GM23338 (cell line): ENCODE data around the gene IRF2. TPM values are rescaled to one million over a fixed set of nuclear protein-coding genes. Genes with fewer than 3 reads are reported as not detected.

Experiments
- ATAC-seq: fragments of 200-7000 bp; cut with Tn5 transposase; 3 replicates; pipeline ENCODE4 v1.9.1; 2020
- DNase-seq: peaks from one replicate; pipeline ENCODE4 v3.0.0-alpha.2; 2015; ENCODE audit warnings: low spot score
- H2AFZ ChIP-seq: fragments of 200-600 bp; sonication (generic); 2 replicates; pipeline ENCODE4 v1.8.0; 2016; ENCODE audit warnings: antibody characterized with exemption, mild to moderate bottlenecking, moderate library complexity
- H3F3A ChIP-seq: fragments of 200-600 bp; sonication (generic); replicated peaks from 2 replicates; pipeline ENCODE4 v1.8.0; 2017; ENCODE audit warnings: antibody characterized with exemption, mixed run types, low read depth
- H3K27ac ChIP-seq: fragments of 200-600 bp; sonication (generic); 2 replicates; pipeline ENCODE4 v1.6.1; 2016; ENCODE audit warnings: low read depth
- H3K27me3 ChIP-seq: fragments of 200-600 bp; sonication (generic); 2 replicates; pipeline ENCODE4 v1.8.0; 2016; ENCODE audit warnings: mild to moderate bottlenecking, mixed run types, moderate library complexity; ENCODE audit not compliant: insufficient read depth
- H3K36me3 ChIP-seq: fragments of 200-600 bp; sonication (generic); 2 replicates; pipeline ENCODE4 v1.8.0; 2016; ENCODE audit warnings: mild to moderate bottlenecking; ENCODE audit not compliant: insufficient read depth
- H3K4me1 ChIP-seq: fragments of 200-600 bp; sonication (generic); 2 replicates; pipeline ENCODE4 v1.8.0; 2016; ENCODE audit warnings: mild to moderate bottlenecking, moderate library complexity; ENCODE audit not compliant: insufficient read depth
- H3K4me2 ChIP-seq: fragments of 200-600 bp; sonication (generic); 2 replicates; pipeline ENCODE4 v1.7.1; 2017; ENCODE audit warnings: mixed run types
- H3K4me3 ChIP-seq: fragments of 200-600 bp; sonication (generic); 2 replicates; pipeline ENCODE4 v1.6.1; 2016; ENCODE audit warnings: mixed run types
- H3K79me2 ChIP-seq: fragments of 200-600 bp; sonication (generic); replicated peaks from 2 replicates; pipeline ENCODE4 v1.8.0; 2017; ENCODE audit warnings: mild to moderate bottlenecking; ENCODE audit not compliant: insufficient read depth
- H3K9me2 ChIP-seq: fragments of 200-600 bp; sonication (generic); 2 replicates; pipeline ENCODE4 v1.8.0; 2017; ENCODE audit not compliant: insufficient read depth
- H4K20me1 ChIP-seq: fragments of 200-600 bp; sonication (generic); replicated peaks from 2 replicates; pipeline ENCODE4 v1.8.0; 2017; ENCODE audit warnings: mild to moderate bottlenecking; ENCODE audit not compliant: insufficient read depth
- H3K27ac Mint-ChIP-seq: 2 replicates; pipeline ENCODE4 v1.8.0; 2020; ENCODE audit warnings: inconsistent platforms, mild to moderate bottlenecking, moderate library complexity, mixed read lengths
- H3K27me3 Mint-ChIP-seq: 3 replicates; pipeline ENCODE4 v1.8.0; 2022; ENCODE audit warnings: low read depth, mild to moderate bottlenecking, moderate library complexity, mixed read lengths, inconsistent platforms; ENCODE audit not compliant: insufficient read depth, poor library complexity
- H3K36me3 Mint-ChIP-seq: 3 replicates; pipeline ENCODE4 v1.8.0; 2021; ENCODE audit warnings: low read depth, mild to moderate bottlenecking, inconsistent platforms, moderate library complexity, mixed read lengths
- H3K4me1 Mint-ChIP-seq: 3 replicates; pipeline ENCODE4 v1.8.0; 2020; ENCODE audit warnings: mild to moderate bottlenecking, inconsistent platforms, mixed read lengths
- H3K4me3 Mint-ChIP-seq: 3 replicates; pipeline ENCODE4 v1.8.0; 2021; ENCODE audit warnings: moderate library complexity, mild to moderate bottlenecking, inconsistent platforms, mixed read lengths
- H3K9me3 Mint-ChIP-seq: 3 replicates; pipeline ENCODE4 v1.8.0; 2020; ENCODE audit warnings: moderate library complexity, mild to moderate bottlenecking, inconsistent platforms, mixed read lengths
- CREB1 ChIP-seq: fragments of 250-450 bp; sonication (Bioruptor Pico); IDR thresholded peaks from 2 replicates; pipeline ENCODE4 v1.5.0; 2020; ENCODE audit warnings: low read depth, mild to moderate bottlenecking, moderate library complexity
- CTCF ChIP-seq, 2 experiments: fragments of 200-600 bp in 1 of 2; sonication (generic) in 1 of 2; conservative IDR thresholded peaks; 2 replicates each; pipeline versions ENCODE4 v1.5.1 to v1.6.1; 2016 to 2017; ENCODE audit warnings: antibody characterized with exemption in 2 of 2, low read depth in 2 of 2, mild to moderate bottlenecking in 2 of 2, moderate library complexity in 1 of 2
- ETS1 ChIP-seq: IDR thresholded peaks from 2 replicates; pipeline ENCODE4 v1.6.1; 2016; ENCODE audit warnings: antibody characterized with exemption
- EZH2 ChIP-seq: fragments of 200-600 bp; sonication (generic); IDR thresholded peaks from one replicate; pipeline ENCODE4 v1.8.0; 2017; ENCODE audit warnings: antibody characterized with exemption, mild to moderate bottlenecking, low read depth; ENCODE audit not compliant: unreplicated experiment
- EZH2phosphoT487 ChIP-seq: fragments of 200-600 bp; sonication (generic); IDR thresholded peaks from one replicate; pipeline ENCODE4 v1.8.1; 2018; ENCODE audit warnings: antibody characterized with exemption; ENCODE audit not compliant: unreplicated experiment
- JUNB ChIP-seq: IDR thresholded peaks from one replicate; pipeline ENCODE4 v1.6.1; 2016; ENCODE audit warnings: antibody characterized with exemption; ENCODE audit not compliant: unreplicated experiment
- NANOG ChIP-seq: IDR thresholded peaks from 2 replicates; pipeline ENCODE4 v1.6.1; 2016; ENCODE audit warnings: antibody characterized with exemption, borderline replicate concordance
- POLR2AphosphoS5 ChIP-seq: IDR thresholded peaks from 2 replicates; pipeline ENCODE4 v1.6.1; 2016; ENCODE audit warnings: antibody characterized with exemption, low read depth
- REST ChIP-seq: IDR thresholded peaks from one replicate; pipeline ENCODE4 v1.6.1; 2018; ENCODE audit warnings: antibody characterized with exemption; ENCODE audit not compliant: unreplicated experiment
- STAT1 ChIP-seq: IDR thresholded peaks from one replicate; pipeline ENCODE4 v1.6.1; 2016; ENCODE audit warnings: antibody characterized with exemption; ENCODE audit not compliant: unreplicated experiment
- ZNF114 ChIP-seq: fragments of 250-450 bp; sonication (Bioruptor Pico); IDR thresholded peaks from 2 replicates; pipeline ENCODE4 v1.5.0; 2020; ENCODE audit warnings: mild to moderate bottlenecking, moderate library complexity
- ZNF331 ChIP-seq: fragments of 250-450 bp; sonication (Bioruptor Pico); IDR thresholded peaks from 2 replicates; pipeline ENCODE4 v1.5.0; 2020; ENCODE audit warnings: low read depth, mild to moderate bottlenecking, moderate library complexity
- polyA plus RNA-seq: library from polyadenylated mRNA; unstranded; fragments of >200 nt; fragmentation: Nextera tagmentation; extraction: Ambion mirVana; gene quantifications from 2 replicates; pipeline ENCODE4 v1.2.1, GENCODE V29; 2016
- total RNA-seq: library from RNA; depleted of rRNA; stranded (reverse); fragments of >200 nt; shearing (Covaris generic); gene quantifications from 2 replicates; pipeline ENCODE4 v1.2.3, GENCODE V29; 2014
- TF ChIP-seq, protein P1 (sequence below): fragments of 250-450 bp; sonication (Bioruptor Pico); IDR thresholded peaks from 2 replicates; pipeline ENCODE4 v1.5.0; 2020; ENCODE audit warnings: mild to moderate bottlenecking, moderate library complexity

IRF2 gene
- total and polyA plus RNA-seq, 2 experiments from 2014 or later = 14.7 to 15.0 TPM

DNA sequence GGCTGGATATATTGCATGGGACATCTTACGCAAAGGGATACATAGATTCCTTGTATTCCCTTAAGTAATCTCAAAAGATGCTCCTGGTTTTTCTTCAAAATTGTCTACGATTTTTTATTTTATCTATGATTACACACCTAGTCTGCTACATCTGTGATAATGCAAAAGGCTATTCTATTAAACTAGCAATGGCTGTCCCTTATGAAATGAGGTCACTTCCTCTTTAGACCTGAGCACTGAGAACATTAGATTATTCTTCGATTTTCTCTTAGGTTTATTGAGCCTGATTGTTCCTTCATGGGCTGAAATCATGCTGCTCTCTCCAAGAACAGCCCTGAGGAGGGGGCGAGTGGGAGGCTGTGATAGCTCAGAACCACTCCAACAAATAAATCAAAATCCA is 129.9 kb downstream of the IRF2 start:
- DNase-seq (no peak), ATAC-seq (no peak)
- Mint-ChIP-seq H3K4me3 (peak overlapping the region; percentile 84; the same call in 1 of the 3 replicates), H3K4me1 (peaks cover 51% of the 10 kb centered on the region), H3K27ac (no peak overlapping the region; the same call in 1 of the 2 replicates), H3K27me3 (peaks cover 4% of the 10 kb centered on the region), H3K9me3 (no peaks in the 10 kb centered on the region), H3K36me3 (no peaks in the 10 kb centered on the region; the same call in 2 of the 3 replicates)
- peaks cover 25% of the 10 kb centered on the region for H3K4me1 ChIP-seq
- no peaks in the 10 kb centered on the region for H4K20me1 ChIP-seq
- H2AFZ ChIP-seq = peak overlapping the region; percentile 58
- H3K36me3 ChIP-seq = no peaks in the 10 kb centered on the region
- H3K27me3 ChIP-seq = no peaks in the 10 kb centered on the region
- TF ChIP-seq ETS1 (no peak), STAT1 (no peak), REST (no peak), EZH2phosphoT487 (no peak), EZH2 (no peak), ZNF114 (no peak), CREB1 (CRISPR knock-in tag) (no peak), POLR2AphosphoS5 (no peak), ZNF331 (CRISPR knock-in tag) (no peak), CTCF (conservative IDR thresholded peaks at IDR 0.05; ENCODE audit: low read depth in 2 of 2) (no peak), NANOG (no peak), JUNB (no peak)
- TF ChIP-seq, protein P1, sequence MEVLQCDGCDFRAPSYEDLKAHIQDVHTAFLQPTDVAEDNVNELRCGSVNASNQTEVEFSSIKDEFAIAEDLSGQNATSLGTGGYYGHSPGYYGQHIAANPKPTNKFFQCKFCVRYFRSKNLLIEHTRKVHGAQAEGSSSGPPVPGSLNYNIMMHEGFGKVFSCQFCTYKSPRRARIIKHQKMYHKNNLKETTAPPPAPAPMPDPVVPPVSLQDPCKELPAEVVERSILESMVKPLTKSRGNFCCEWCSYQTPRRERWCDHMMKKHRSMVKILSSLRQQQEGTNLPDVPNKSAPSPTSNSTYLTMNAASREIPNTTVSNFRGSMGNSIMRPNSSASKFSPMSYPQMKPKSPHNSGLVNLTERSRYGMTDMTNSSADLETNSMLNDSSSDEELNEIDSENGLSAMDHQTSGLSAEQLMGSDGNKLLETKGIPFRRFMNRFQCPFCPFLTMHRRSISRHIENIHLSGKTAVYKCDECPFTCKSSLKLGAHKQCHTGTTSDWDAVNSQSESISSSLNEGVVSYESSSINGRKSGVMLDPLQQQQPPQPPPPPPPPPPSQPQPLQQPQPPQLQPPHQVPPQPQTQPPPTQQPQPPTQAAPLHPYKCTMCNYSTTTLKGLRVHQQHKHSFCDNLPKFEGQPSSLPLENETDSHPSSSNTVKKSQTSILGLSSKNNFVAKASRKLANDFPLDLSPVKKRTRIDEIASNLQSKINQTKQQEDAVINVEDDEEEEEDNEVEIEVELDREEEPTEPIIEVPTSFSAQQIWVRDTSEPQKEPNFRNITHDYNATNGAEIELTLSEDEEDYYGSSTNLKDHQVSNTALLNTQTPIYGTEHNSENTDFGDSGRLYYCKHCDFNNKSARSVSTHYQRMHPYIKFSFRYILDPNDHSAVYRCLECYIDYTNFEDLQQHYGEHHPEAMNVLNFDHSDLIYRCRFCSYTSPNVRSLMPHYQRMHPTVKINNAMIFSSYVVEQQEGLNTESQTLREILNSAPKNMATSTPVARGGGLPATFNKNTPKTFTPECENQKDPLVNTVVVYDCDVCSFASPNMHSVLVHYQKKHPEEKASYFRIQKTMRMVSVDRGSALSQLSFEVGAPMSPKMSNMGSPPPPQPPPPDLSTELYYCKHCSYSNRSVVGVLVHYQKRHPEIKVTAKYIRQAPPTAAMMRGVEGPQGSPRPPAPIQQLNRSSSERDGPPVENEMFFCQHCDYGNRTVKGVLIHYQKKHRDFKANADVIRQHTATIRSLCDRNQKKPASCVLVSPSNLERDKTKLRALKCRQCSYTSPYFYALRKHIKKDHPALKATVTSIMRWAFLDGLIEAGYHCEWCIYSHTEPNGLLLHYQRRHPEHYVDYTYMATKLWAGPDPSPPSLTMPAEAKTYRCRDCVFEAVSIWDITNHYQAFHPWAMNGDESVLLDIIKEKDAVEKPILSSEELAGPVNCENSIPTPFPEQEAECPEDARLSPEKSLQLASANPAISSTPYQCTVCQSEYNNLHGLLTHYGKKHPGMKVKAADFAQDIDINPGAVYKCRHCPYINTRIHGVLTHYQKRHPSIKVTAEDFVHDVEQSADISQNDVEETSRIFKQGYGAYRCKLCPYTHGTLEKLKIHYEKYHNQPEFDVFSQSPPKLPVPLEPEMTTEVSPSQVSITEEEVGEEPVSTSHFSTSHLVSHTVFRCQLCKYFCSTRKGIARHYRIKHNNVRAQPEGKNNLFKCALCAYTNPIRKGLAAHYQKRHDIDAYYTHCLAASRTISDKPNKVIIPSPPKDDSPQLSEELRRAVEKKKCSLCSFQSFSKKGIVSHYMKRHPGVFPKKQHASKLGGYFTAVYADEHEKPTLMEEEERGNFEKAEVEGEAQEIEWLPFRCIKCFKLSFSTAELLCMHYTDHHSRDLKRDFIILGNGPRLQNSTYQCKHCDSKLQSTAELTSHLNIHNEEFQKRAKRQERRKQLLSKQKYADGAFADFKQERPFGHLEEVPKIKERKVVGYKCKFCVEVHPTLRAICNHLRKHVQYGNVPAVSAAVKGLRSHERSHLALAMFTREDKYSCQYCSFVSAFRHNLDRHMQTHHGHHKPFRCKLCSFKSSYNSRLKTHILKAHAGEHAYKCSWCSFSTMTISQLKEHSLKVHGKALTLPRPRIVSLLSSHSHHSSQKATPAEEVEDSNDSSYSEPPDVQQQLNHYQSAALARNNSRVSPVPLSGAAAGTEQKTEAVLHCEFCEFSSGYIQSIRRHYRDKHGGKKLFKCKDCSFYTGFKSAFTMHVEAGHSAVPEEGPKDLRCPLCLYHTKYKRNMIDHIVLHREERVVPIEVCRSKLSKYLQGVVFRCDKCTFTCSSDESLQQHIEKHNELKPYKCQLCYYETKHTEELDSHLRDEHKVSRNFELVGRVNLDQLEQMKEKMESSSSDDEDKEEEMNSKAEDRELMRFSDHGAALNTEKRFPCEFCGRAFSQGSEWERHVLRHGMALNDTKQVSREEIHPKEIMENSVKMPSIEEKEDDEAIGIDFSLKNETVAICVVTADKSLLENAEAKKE (CRISPR knock-in tag) = no peak
- H3K4me2 ChIP-seq = peak overlapping the region; percentile 88; the same call in 1 of the 2 replicates
- no peak overlapping the region for H3K27ac ChIP-seq
- H3K4me3 ChIP-seq = no peak overlapping the region
- no peaks in the 10 kb centered on the region for H3K79me2 ChIP-seq
- peaks cover 3% of the 10 kb centered on the region; the same call in 1 of the 2 replicates for H3F3A ChIP-seq
- H3K9me2 ChIP-seq = no peaks in the 10 kb centered on the region
